Measurements from ENCODE around the gene SCYGR1. TPM values are rescaled to one million over a fixed set of nuclear protein-coding genes. Genes with fewer than 3 reads are reported as not detected.

The SCYGR1 gene
- total RNA-seq, 1 experiment from 2014 or later, result not detected

- intact Hi-C loops (cut with micrococcal nuclease; ENCODE audit: unreplicated experiment), result no loop called here
- H3K9me3 Mint-ChIP-seq (ENCODE audit: unreplicated experiment), result no peaks in the 10 kb centered on the region
- no peaks in the 10 kb centered on the region for H3K4me1 ChIP-seq
Observed at GRCh38 chr2:227363756-227364155, 24.0 kb downstream of the SCYGR1 start.

GRCh38 chr2:227360351-227360750, 27.4 kb downstream of the SCYGR1 start:
- POLR2A ChIA-PET, result no interaction called here

More at GRCh38 chr2:227363756-227364155, 24.0 kb downstream of the SCYGR1 start:
- ChIA-PET POLR2A (no interaction called here), CTCF (no interaction called here)
- no peaks in the 10 kb centered on the region for H3K9me3 ChIP-seq
- Mint-ChIP-seq H3K4me1 (ENCODE audit: low read depth, unreplicated experiment) (no peaks in the 10 kb centered on the region), H3K4me3 (ENCODE audit: unreplicated experiment) (no peak overlapping the region), H3K36me3 (ENCODE audit: insufficient read depth, unreplicated experiment) (peaks cover 31% of the 10 kb centered on the region), H3K27me3 (ENCODE audit: insufficient read depth, unreplicated experiment) (no peaks in the 10 kb centered on the region), H3K27ac (ENCODE audit: unreplicated experiment) (no peak overlapping the region)
- H3K27me3 ChIP-seq (replicated peaks; ENCODE audit: control insufficient read depth, insufficient read depth, low read length), result no peaks in the 10 kb centered on the region
- H3K36me3 ChIP-seq (ENCODE audit: control insufficient read depth, insufficient read depth, low read length), result no peaks in the 10 kb centered on the region
- no peak overlapping the region for H3K4me3 ChIP-seq (ENCODE audit: low read depth, low read length)
- BruUV-seq (replicated peaks), result no TSS peak
- DNase-seq, result no peak
- no peak for TF ChIP-seq CTCF (IDR thresholded peaks at IDR 0.05; ENCODE audit: insufficient read depth in 1 of 2, low read depth in 1 of 2, low read length in 1 of 2, severe bottlenecking in 1 of 2, unreplicated experiment in 1 of 2)

GRCh38 chr2:227351639-227352038, 36.1 kb downstream of the SCYGR1 start:
- Histone ChIP-seq H3K4me3 (ENCODE audit: low read depth, low read length) (no peak overlapping the region), H3K36me3 (ENCODE audit: control insufficient read depth, insufficient read depth, low read length) (no peaks in the 10 kb centered on the region), H3K27me3 (replicated peaks; ENCODE audit: control insufficient read depth, insufficient read depth, low read length) (no peaks in the 10 kb centered on the region), H3K4me1 (no peaks in the 10 kb centered on the region), H3K9me3 (no peaks in the 10 kb centered on the region)
- intact Hi-C loops (cut with micrococcal nuclease; ENCODE audit: unreplicated experiment), result no loop called here
- no peaks in the 10 kb centered on the region for H3K27me3 Mint-ChIP-seq (ENCODE audit: insufficient read depth, unreplicated experiment)
- H3K27ac Mint-ChIP-seq (ENCODE audit: unreplicated experiment), result no peak overlapping the region
- no TSS peak for BruUV-seq (replicated peaks)
- peaks cover 29% of the 10 kb centered on the region for H3K36me3 Mint-ChIP-seq (ENCODE audit: insufficient read depth, unreplicated experiment)
- no peak for DNase-seq
- ChIA-PET POLR2A (no interaction called here), CTCF (no interaction called here)
- H3K4me3 Mint-ChIP-seq (ENCODE audit: unreplicated experiment), result no peak overlapping the region
- no peaks in the 10 kb centered on the region for H3K9me3 Mint-ChIP-seq (ENCODE audit: unreplicated experiment)
- no peaks in the 10 kb centered on the region for H3K4me1 Mint-ChIP-seq (ENCODE audit: low read depth, unreplicated experiment)
- no peak for TF ChIP-seq CTCF (IDR thresholded peaks at IDR 0.05; ENCODE audit: insufficient read depth in 1 of 2, low read depth in 1 of 2, low read length in 1 of 2, severe bottlenecking in 1 of 2, unreplicated experiment in 1 of 2)

More at GRCh38 chr2:227360351-227360750, 27.4 kb downstream of the SCYGR1 start:
- DNase-seq, result no peak
- H3K27me3 ChIP-seq (replicated peaks; ENCODE audit: control insufficient read depth, insufficient read depth, low read length), result no peaks in the 10 kb centered on the region
- intact Hi-C loops (cut with micrococcal nuclease; ENCODE audit: unreplicated experiment), result no loop called here
- no peaks in the 10 kb centered on the region for H3K4me1 Mint-ChIP-seq (ENCODE audit: low read depth, unreplicated experiment)
- peaks cover 31% of the 10 kb centered on the region for H3K36me3 Mint-ChIP-seq (ENCODE audit: insufficient read depth, unreplicated experiment)
- no TSS peak for BruUV-seq (replicated peaks)
- H3K27ac Mint-ChIP-seq (ENCODE audit: unreplicated experiment), result no peak overlapping the region
- CTCF ChIA-PET, result no interaction called here
- no peaks in the 10 kb centered on the region for H3K36me3 ChIP-seq (ENCODE audit: control insufficient read depth, insufficient read depth, low read length)
- H3K9me3 ChIP-seq, result no peaks in the 10 kb centered on the region
- no peak overlapping the region for H3K4me3 ChIP-seq (ENCODE audit: low read depth, low read length)
- H3K4me3 Mint-ChIP-seq (ENCODE audit: unreplicated experiment), result no peak overlapping the region
- H3K4me1 ChIP-seq, result no peaks in the 10 kb centered on the region
- TF ChIP-seq CTCF (IDR thresholded peaks at IDR 0.05; ENCODE audit: insufficient read depth in 1 of 2, low read depth in 1 of 2, low read length in 1 of 2, severe bottlenecking in 1 of 2, unreplicated experiment in 1 of 2), result no peak
- no peaks in the 10 kb centered on the region for H3K9me3 Mint-ChIP-seq (ENCODE audit: unreplicated experiment)
- H3K27me3 Mint-ChIP-seq (ENCODE audit: insufficient read depth, unreplicated experiment), result no peaks in the 10 kb centered on the region
